Hepatocyte (in vitro differentiated cells): Measurements from ENCODE around the gene SIPA1L2.

Experiments
- CTCF ChIP-seq: fragments of 200-600 bp; sonication (generic); IDR thresholded peaks from 2 replicates; pipeline ENCODE4 v1.5.1; 2016; ENCODE audit warnings: antibody characterized with exemption, mild to moderate bottlenecking; ENCODE audit not compliant: poor library complexity
- EZH2 ChIP-seq: fragments of 200-600 bp; sonication (generic); IDR thresholded peaks from 2 replicates; pipeline ENCODE4 v1.6.1; 2016; ENCODE audit warnings: antibody characterized with exemption, mild to moderate bottlenecking, borderline replicate concordance
- EZH2phosphoT487 ChIP-seq: fragments of 200-600 bp; sonication (generic); IDR thresholded peaks from one replicate; pipeline ENCODE4 v1.6.1; 2018; ENCODE audit warnings: antibody characterized with exemption, mild to moderate bottlenecking, low read depth, moderate library complexity; ENCODE audit not compliant: unreplicated experiment, severe bottlenecking

GRCh38 chr1:232673256-232673655 is 43.3 kb upstream of the SIPA1L2 start:
- TF ChIP-seq CTCF (no peak), EZH2 (no peak), EZH2phosphoT487 (no peak)
